ENCODE measurements around the gene BCAS1. TPM values are rescaled to one million over a fixed set of nuclear protein-coding genes. Genes with fewer than 3 reads are reported as not detected.

The BCAS1 gene
- total RNA-seq, 1 donor from 2014 or later, result 10.7 TPM

- H3K27me3 Mint-ChIP-seq, result no peaks in the 10 kb centered on the region
- no peak overlapping the region for H3K4me3 Mint-ChIP-seq
- H3K9me3 Mint-ChIP-seq, result peaks cover 10% of the 10 kb centered on the region
- H3K36me3 Mint-ChIP-seq, result no peaks in the 10 kb centered on the region
- no peak for TF ChIP-seq CTCF (conservative IDR thresholded peaks at IDR 0.05)
- no peak overlapping the region for H3K27ac Mint-ChIP-seq
- DNase-seq (ENCODE audit: extremely low spot score, unreplicated experiment), result no peak
- peaks cover 4% of the 10 kb centered on the region for H3K4me1 Mint-ChIP-seq (ENCODE audit: unreplicated experiment)
Observed at GRCh38 chr20:53984356-53985149, 85.8 kb downstream of the BCAS1 start.

GRCh38 chr20:53983401-53983800 lies 87.0 kb downstream of the BCAS1 start:
- DNase-seq (ENCODE audit: extremely low spot score, unreplicated experiment), result no peak
- no peak for TF ChIP-seq CTCF (conservative IDR thresholded peaks at IDR 0.05)
- H3K9me3 Mint-ChIP-seq, result peaks cover 10% of the 10 kb centered on the region
- H3K27ac Mint-ChIP-seq, result no peak overlapping the region
- no peak overlapping the region for H3K4me3 Mint-ChIP-seq
- peaks cover 4% of the 10 kb centered on the region for H3K4me1 Mint-ChIP-seq (ENCODE audit: unreplicated experiment)
- H3K27me3 Mint-ChIP-seq, result no peaks in the 10 kb centered on the region
- H3K36me3 Mint-ChIP-seq, result no peaks in the 10 kb centered on the region

- Mint-ChIP-seq H3K4me1 (ENCODE audit: unreplicated experiment) (peaks cover 4% of the 10 kb centered on the region), H3K9me3 (peaks cover 10% of the 10 kb centered on the region)
Observed at GRCh38 chr20:53982624-53983023, 87.8 kb downstream of the BCAS1 start.

GRCh38 chr20:53981752-53982437 lies 88.5 kb downstream of the BCAS1 start:
- Mint-ChIP-seq H3K4me3 (no peak overlapping the region), H3K27me3 (no peaks in the 10 kb centered on the region), H3K9me3 (peaks cover 10% of the 10 kb centered on the region), H3K27ac (no peak overlapping the region), H3K36me3 (no peaks in the 10 kb centered on the region), H3K4me1 (ENCODE audit: unreplicated experiment) (peaks cover 4% of the 10 kb centered on the region)
- no peak for DNase-seq (ENCODE audit: extremely low spot score, unreplicated experiment)
- TF ChIP-seq CTCF (conservative IDR thresholded peaks at IDR 0.05), result no peak

More at GRCh38 chr20:53982624-53983023, 87.8 kb downstream of the BCAS1 start:
- Mint-ChIP-seq H3K36me3 (no peaks in the 10 kb centered on the region), H3K27me3 (no peaks in the 10 kb centered on the region), H3K4me3 (no peak overlapping the region), H3K27ac (no peak overlapping the region)
- no peak for DNase-seq (ENCODE audit: extremely low spot score, unreplicated experiment)
- TF ChIP-seq CTCF (conservative IDR thresholded peaks at IDR 0.05), result no peak

GRCh38 chr20:53981130-53981529 lies 89.3 kb downstream of the BCAS1 start:
- Mint-ChIP-seq H3K27me3 (no peaks in the 10 kb centered on the region), H3K9me3 (peaks cover 10% of the 10 kb centered on the region), H3K4me3 (no peak overlapping the region), H3K36me3 (no peaks in the 10 kb centered on the region), H3K27ac (no peak overlapping the region), H3K4me1 (ENCODE audit: unreplicated experiment) (peaks cover 4% of the 10 kb centered on the region)
- no peak for TF ChIP-seq CTCF (conservative IDR thresholded peaks at IDR 0.05)
- no peak for DNase-seq (ENCODE audit: extremely low spot score, unreplicated experiment)
